ENCODE measurements around the gene SNRPD3. TPM values are rescaled to one million over a fixed set of nuclear protein-coding genes. Genes with fewer than 3 reads are reported as not detected.

Gene SNRPD3
- total RNA-seq, 4 donors from 2014 or later: 107 to 176 (median 152) TPM

- intact Hi-C loops (cut with DNase I): no loop called here
- TF ChIP-seq POLR2A (IDR thresholded peaks at IDR 0.05) (no peak), CTCF (IDR thresholded peaks at IDR 0.05) (no peak)
- H3K27me3 ChIP-seq: no peaks in the 10 kb centered on the region
- H3K9me3 ChIP-seq: no peaks in the 10 kb centered on the region
- H3K4me3 ChIP-seq: no peak overlapping the region
- H3K4me1 ChIP-seq: no peaks in the 10 kb centered on the region
- no peak overlapping the region for H3K27ac ChIP-seq
- no peaks in the 10 kb centered on the region for H3K36me3 ChIP-seq
- no peak for DNase-seq
- WGBS, 2 donors: no CpG with 5 or more reads among the region's 1 CpG
Measured at GRCh38 chr22:24532075-24532474, 23.7 kb upstream of the SNRPD3 start.

GRCh38 chr22:24535348-24535747 lies 20.5 kb upstream of the SNRPD3 start:
- no peak overlapping the region for H3K4me3 ChIP-seq
- TF ChIP-seq CTCF (IDR thresholded peaks at IDR 0.05) (no peak), POLR2A (IDR thresholded peaks at IDR 0.05) (no peak)
- intact Hi-C loops (cut with DNase I): no loop called here
- H3K9me3 ChIP-seq: no peaks in the 10 kb centered on the region
- DNase-seq: no peak
- H3K27ac ChIP-seq: no peak overlapping the region
- H3K27me3 ChIP-seq: no peaks in the 10 kb centered on the region
- 87 to 98% methylated on average over 4 of the region's 4 CpGs for WGBS, 2 donors
- H3K36me3 ChIP-seq: peaks cover 0 to 22% (median 0%) of the 10 kb centered on the region in 3 donors
- H3K4me1 ChIP-seq: no peaks in the 10 kb centered on the region

GRCh38 chr22:24536089-24536488 lies 19.7 kb upstream of the SNRPD3 start:
- Histone ChIP-seq H3K9me3 (no peaks in the 10 kb centered on the region), H3K4me3 (no peak overlapping the region), H3K27me3 (no peaks in the 10 kb centered on the region), H3K27ac (no peak overlapping the region), H3K4me1 (no peaks in the 10 kb centered on the region), H3K36me3 (peaks cover 0 to 29% (median 7%) of the 10 kb centered on the region in 3 donors)
- DNase-seq: no peak
- WGBS, 2 donors: 70 to 100% methylated on average over 2 to 3 of the region's 3 CpGs
- intact Hi-C loops (cut with DNase I): no loop called here
- TF ChIP-seq CTCF (IDR thresholded peaks at IDR 0.05) (no peak), POLR2A (IDR thresholded peaks at IDR 0.05) (no peak)

GRCh38 chr22:24540470-24540869 lies 15.3 kb upstream of the SNRPD3 start:
- Histone ChIP-seq H3K4me3 (no peak overlapping the region), H3K27ac (no peak overlapping the region), H3K4me1 (peaks cover 7 to 27% (median 12%) of the 10 kb centered on the region in 3 donors), H3K36me3 (peaks cover 14 to 73% (median 35%) of the 10 kb centered on the region in 3 donors), H3K27me3 (no peaks in the 10 kb centered on the region), H3K9me3 (no peaks in the 10 kb centered on the region)
- intact Hi-C loops (cut with DNase I): no loop called here
- no peak for DNase-seq
- WGBS, 2 donors: 73 to 83% methylated on average over 2 of the region's 2 CpGs
- TF ChIP-seq POLR2A (IDR thresholded peaks at IDR 0.05) (no peak), CTCF (IDR thresholded peaks at IDR 0.05) (no peak)

GRCh38 chr22:24541681-24542515 lies 13.9 kb upstream of the SNRPD3 start:
- Histone ChIP-seq H3K27me3 (no peaks in the 10 kb centered on the region), H3K27ac (no peak overlapping the region), H3K4me1 (peaks cover 7 to 33% (median 16%) of the 10 kb centered on the region in 3 donors), H3K4me3 (no peak overlapping the region), H3K9me3 (no peaks in the 10 kb centered on the region), H3K36me3 (peaks cover 19 to 88% (median 43%) of the 10 kb centered on the region in 3 donors)
- DNase-seq: no peak
- intact Hi-C loops (cut with DNase I): no loop called here
- 55 to 83% methylated on average over 2 to 3 of the region's 6 CpGs for WGBS, 2 donors
- no peak for TF ChIP-seq POLR2A (IDR thresholded peaks at IDR 0.05)
- no peak for TF ChIP-seq CTCF (IDR thresholded peaks at IDR 0.05)
